HepG2 (cell line): ENCODE measurements around the gene LLGL1. TPM values are rescaled to one million over a fixed set of nuclear protein-coding genes. Genes with fewer than 3 reads are reported as not detected.
A peak's percentile ranks its signal among the peaks of the same experiment; 100 is the strongest.

Experiments
- AHR ChIP-seq: IDR thresholded peaks from 2 replicates; pipeline ENCODE4 v1.6.1; 2018; ENCODE audit warnings: missing genetic modification reagents, missing compliant biosample characterization
- CREM ChIP-seq, 2 experiments: sonication (generic) in 1 of 2; formaldehyde crosslinking in 1 of 2; IDR thresholded peaks; 2 replicates each; pipeline versions ENCODE4 v1.4.0 to v1.6.1; 2016 to 2020; ENCODE audit warnings: antibody characterized with exemption in 1 of 2, mild to moderate bottlenecking in 1 of 2, missing genetic modification reagents in 1 of 2
- HOMEZ ChIP-seq: IDR thresholded peaks from 2 replicates; pipeline ENCODE4 v1.6.1; 2016; ENCODE audit warnings: low read depth
- IRF1 ChIP-seq: sonication (generic); formaldehyde crosslinking; IDR thresholded peaks from 2 replicates; pipeline ENCODE4 v1.4.0; 2020; ENCODE audit warnings: low read depth, mild to moderate bottlenecking, missing genetic modification reagents
- SMC3 ChIP-seq: IDR thresholded peaks from 2 replicates; pipeline ENCODE4 v1.6.1; 2011; ENCODE audit warnings: low read length, improper control_type of control experiment
- STAG1 ChIP-seq: sonication (generic); formaldehyde crosslinking; IDR thresholded peaks from 2 replicates; pipeline ENCODE4 v1.4.0; 2020; ENCODE audit warnings: missing genetic modification reagents
- TFDP1 ChIP-seq: IDR thresholded peaks from 2 replicates; pipeline ENCODE4 v1.6.1; 2016; ENCODE audit warnings: missing compliant biosample characterization, missing genetic modification reagents, borderline replicate concordance
- UBTF ChIP-seq: sonication (generic); formaldehyde crosslinking; IDR thresholded peaks from 2 replicates; pipeline ENCODE4 v1.4.0; 2020; ENCODE audit warnings: mild to moderate bottlenecking, missing genetic modification reagents
- YY1 ChIP-seq: IDR thresholded peaks from 2 replicates; pipeline ENCODE4 v1.6.1; 2011; ENCODE audit warnings: low read length, low read depth, moderate library complexity, mild to moderate bottlenecking; ENCODE audit not compliant: insufficient read depth, insufficient replicate concordance
- ZBTB3 ChIP-seq: sonication (generic); formaldehyde crosslinking; IDR thresholded peaks from 2 replicates; pipeline ENCODE4 v1.4.0; 2020; ENCODE audit warnings: low read depth, mild to moderate bottlenecking, moderate library complexity, missing genetic modification reagents, borderline replicate concordance
- ZBTB4 ChIP-seq: sonication (generic); formaldehyde crosslinking; IDR thresholded peaks from 2 replicates; pipeline ENCODE4 v1.4.0; 2020; ENCODE audit warnings: missing genetic modification reagents, mild to moderate bottlenecking, borderline replicate concordance
- ZHX1 ChIP-seq: sonication (generic); formaldehyde crosslinking; IDR thresholded peaks from 2 replicates; pipeline ENCODE4 v1.8.1; 2022; ENCODE audit warnings: low read depth, mild to moderate bottlenecking, missing genetic modification reagents
- ZNF564 ChIP-seq: sonication (generic); formaldehyde crosslinking; IDR thresholded peaks from 2 replicates; pipeline ENCODE4 v1.8.1; 2023; ENCODE audit warnings: mild to moderate bottlenecking, missing genetic modification reagents
- ZNF660 ChIP-seq: sonication (generic); formaldehyde crosslinking; IDR thresholded peaks from 2 replicates; pipeline ENCODE4 v1.5.1; 2020; ENCODE audit warnings: mild to moderate bottlenecking, low read depth, missing genetic modification reagents, borderline replicate concordance
- ZNF792 ChIP-seq: IDR thresholded peaks from 2 replicates; pipeline ENCODE4 v1.6.1; 2016
- polyA plus RNA-seq, 8 experiments: library from polyadenylated mRNA; depleted of rRNA in 3 of 8; stranded (reverse) in 7 of 8; unstranded in 1 of 8; fragments of >200 nt; fragmentation: Illumina TruSeq in 4 of 8; extraction: Trizol in 4 of 8; gene quantifications; 2 replicates each; pipeline versions ENCODE4 v1.2.1 to v1.2.3, GENCODE V29; 2011 to 2016; ENCODE audit warnings: low read depth in 4 of 8, missing spikeins in 1 of 8, mixed read lengths in 1 of 8; ENCODE audit not compliant: insufficient read depth in 1 of 8
- total RNA-seq, 5 experiments: library from RNA; depleted of rRNA; stranded (reverse); fragments of >200 nt; fragmentation: Illumina TruSeq; extraction: Trizol; gene quantifications; 2 replicates each; pipeline ENCODE4 v1.2.3, GENCODE V29; 2016; ENCODE audit warnings: low read depth in 1 of 5

Gene LLGL1
- total and polyA plus RNA-seq, 2 of the 13 experiments (the other 11 are each of a cell fraction or from before 2014, with no cell fraction given): 15.0 to 15.3 TPM

GRCh38 chr17:18248300-18248731 is 22.9 kb downstream of the LLGL1 start (continued):
- TF ChIP-seq ZHX1 (CRISPR knock-in tag): no peak
- no peak for TF ChIP-seq ZNF564 (CRISPR knock-in tag)
- no peak for TF ChIP-seq CREM (IDR thresholded peaks at IDR 0.05)
- no peak for TF ChIP-seq CREM (CRISPR knock-in tag; IDR thresholded peaks at IDR 0.05)
- no peak for TF ChIP-seq IRF1 (CRISPR knock-in tag)
- no peak for TF ChIP-seq AHR (CRISPR knock-in tag)
- no peak for TF ChIP-seq HOMEZ
- TF ChIP-seq ZBTB4 (CRISPR knock-in tag): no peak
- peak; percentile 61 for TF ChIP-seq SMC3
- no peak for TF ChIP-seq YY1
- no peak for TF ChIP-seq TFDP1
- TF ChIP-seq ZBTB3 (CRISPR knock-in tag): no peak
- no peak for TF ChIP-seq ZNF660
- TF ChIP-seq STAG1 (CRISPR knock-in tag): peak; percentile 83
- TF ChIP-seq ZNF792 (CRISPR knock-in tag): no peak
- TF ChIP-seq UBTF: no peak
